Dedifferentiated amniotic fluid mesenchymal stem cell (primary cell): Measurements from ENCODE around the gene RAD51B.
"Not testable (repeated sequence)": the region's sequence is repeated elsewhere in the genome, so short reads cannot be mapped to it uniquely, and the experiment has no call there.

ENCODE experiments used
- DNase-seq: peaks from one replicate; pipeline ENCODE4 v3.0.0-alpha.2; 2016; ENCODE audit errors: extremely low spot score

The RAD51B gene

DNA sequence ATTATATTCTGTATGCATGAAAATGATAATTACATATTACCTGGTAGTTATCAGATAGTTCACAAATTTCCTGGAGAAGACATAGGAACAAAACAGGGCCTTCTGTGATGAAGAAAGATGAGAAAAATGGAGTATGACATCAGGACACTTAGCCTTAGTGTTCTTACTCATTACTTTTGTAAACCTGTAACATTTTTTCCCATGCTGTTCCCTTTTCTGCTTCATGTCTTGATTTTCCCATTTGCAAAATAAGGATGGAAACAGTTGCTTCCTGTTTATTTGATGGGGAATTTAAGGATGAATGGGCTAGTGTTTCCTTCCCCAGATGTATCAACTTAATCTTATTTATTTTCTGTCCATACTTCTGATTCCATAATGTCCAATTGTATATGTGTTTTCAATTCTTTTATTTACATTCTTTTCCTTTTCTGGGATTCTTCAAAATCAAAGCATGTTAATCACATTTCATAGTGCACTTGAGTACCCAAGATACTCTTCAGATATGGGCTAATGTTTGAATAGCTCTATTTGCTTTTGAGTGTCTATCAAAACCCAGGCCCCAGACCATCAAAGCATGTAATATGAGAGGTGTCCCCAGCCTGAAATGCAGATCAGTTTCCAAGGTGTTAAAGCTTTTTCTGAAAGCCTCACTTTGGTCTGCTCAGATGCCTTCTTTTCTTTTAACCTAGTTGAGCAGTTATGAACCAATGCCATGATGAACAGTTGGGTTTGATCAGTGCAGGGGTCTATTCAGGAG lies 260.5 kb downstream of the RAD51B start:
- DNase-seq: no peak

DNA sequence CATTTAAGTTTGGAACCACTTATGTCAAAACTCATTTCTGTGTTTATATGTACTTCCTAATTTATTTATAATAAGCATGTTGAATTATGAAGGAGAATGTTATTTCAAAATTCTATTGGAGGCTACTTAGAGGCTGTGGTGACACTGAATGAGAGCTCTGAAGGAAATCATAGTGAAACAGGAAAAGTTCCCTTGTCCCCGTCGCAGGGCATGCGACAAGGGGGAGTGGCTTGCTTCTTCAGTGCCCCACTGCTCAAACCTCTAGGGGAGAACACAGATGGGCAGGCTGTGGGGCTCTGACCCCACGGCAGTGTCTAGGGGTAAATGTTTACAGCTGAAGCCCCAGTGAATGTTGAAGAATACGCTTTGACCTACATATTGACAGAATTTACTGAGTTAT lies 261.9 kb downstream of the RAD51B start:
- DNase-seq: no peak

GRCh38 chr14:68082698-68083291 lies 263.2 kb downstream of the RAD51B start:
- no peak for DNase-seq

DNA sequence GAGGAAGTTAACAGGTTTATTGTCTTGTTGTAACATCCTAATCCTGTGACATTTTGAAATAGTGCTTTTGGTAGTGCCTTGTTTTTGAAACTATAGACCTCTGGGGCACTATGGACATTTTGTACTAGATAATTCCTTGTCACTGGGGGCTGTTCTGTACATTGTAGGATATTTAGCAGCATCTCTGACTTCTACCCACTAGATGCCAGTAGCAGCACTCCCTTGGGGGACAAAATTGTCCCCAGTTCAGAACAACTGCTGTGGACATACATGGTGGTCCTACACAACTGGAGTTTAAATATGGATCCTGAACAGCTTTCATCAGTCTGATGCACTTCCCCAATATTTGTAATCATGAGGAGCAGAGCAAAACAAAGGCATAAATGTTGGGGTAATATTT lies 264.7 kb downstream of the RAD51B start:
- no peak for DNase-seq

DNA sequence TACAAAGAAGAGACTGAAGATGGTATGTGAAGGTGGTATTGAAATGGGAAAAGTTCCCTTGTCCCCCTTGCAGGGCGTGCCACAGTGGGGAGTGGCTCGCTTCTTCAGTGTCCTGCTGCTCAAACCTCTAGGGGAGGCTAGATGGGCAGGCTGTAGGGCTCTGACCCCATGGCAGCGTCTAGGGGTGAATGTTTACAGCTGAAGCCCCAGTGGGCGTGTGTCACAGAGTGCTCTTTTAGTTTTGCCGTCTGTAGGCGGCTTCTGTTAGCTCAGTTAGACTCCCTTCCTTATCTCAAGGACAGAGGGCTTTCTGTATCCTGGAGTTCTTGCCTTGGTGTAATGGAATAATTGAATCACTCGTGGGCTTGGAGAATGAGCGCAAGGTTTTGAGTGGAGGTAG lies 266.2 kb downstream of the RAD51B start:
- DNase-seq: no peak

DNA sequence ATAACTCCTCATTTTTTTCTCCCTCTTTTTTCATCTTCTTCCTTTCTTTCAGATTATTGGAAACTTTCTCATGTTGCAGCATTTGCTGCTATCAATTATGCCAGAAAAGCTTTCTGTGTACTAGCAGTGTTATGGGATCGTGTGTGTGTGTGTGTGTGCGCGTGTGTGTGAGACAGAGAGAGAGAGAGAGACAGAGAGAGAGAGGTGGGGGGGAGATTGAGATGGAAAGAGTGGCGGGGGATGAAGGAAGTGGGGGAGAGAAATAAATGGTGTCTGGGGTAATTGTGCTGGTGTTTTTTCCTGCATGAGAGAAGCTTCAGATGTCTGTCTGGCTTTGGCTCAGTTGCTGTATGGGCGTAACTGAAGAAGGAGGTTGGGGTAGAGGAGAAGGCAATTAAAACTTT lies 268.9 kb downstream of the RAD51B start:
- DNase-seq: no peak

DNA sequence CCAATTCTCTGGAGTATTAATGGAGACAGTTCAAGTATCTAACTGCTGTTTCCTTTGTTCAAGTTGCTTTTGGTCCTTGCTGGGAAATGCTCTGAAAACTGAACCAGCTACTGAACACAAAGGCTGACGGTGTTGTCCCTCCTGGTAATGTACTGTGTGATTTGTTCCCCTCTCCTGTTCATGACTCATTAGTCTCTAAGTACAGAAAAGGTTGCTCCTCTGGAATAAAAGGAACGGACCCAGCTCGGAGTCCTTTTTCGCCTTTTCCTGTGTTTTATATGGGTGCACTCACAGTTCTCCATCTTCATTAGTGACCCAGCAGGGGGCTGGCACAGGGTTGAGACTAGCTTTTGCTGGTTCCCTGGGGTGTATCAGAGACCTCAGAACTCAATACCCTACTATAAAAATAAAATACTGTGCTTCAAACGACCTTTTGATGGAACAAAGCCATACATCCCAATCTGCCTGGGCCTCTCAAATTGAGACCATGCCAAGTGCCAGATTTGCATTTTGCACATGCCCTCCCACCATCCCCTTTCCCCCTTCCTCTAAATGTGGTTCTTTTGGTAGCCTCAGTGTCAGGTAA lies 269.7 kb downstream of the RAD51B start:
- no peak for DNase-seq

DNA sequence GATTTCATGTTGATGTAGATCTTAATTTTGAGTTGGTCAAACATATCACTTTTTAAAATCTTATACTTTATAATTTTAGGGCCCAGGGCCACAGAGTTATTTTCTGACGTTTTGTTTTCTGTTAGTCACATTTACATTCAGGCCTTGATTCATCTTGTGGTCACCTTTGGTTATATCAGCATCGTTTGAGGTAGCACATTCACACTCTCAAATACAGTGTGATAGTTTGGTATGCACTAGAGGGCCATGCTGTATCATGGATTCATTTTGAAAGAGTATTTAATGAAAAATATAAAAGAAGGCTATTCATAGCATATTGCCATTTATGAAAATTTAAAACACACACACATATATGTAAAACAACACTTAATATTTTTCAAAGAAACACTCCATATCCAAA lies 274.6 kb downstream of the RAD51B start:
- no peak for DNase-seq

GRCh38 chr14:68094752-68095151 lies 275.2 kb downstream of the RAD51B start:
- no peak for DNase-seq

DNA sequence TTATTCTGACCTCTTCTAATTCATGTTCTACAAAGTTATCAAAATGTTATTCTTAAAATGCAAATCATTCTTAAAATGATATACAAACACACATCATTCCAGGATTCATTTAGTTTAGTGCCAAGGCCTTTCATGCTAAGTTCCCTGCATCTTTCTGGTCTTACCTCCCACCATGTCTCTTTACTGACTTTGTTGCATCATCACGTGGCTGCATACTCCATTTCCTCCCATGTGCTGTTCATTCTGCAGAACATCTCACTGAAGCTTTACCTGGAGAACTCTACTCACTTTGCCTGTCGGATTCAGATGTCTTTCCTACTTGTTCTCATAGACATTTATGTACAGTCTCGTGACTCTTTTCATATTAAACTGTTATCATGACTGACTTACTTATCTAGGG lies 278.1 kb downstream of the RAD51B start:
- no peak for DNase-seq

GRCh38 chr14:68098834-68099233 lies 279.3 kb downstream of the RAD51B start:
- no peak for DNase-seq

GRCh38 chr14:68099495-68100045 lies 280.0 kb downstream of the RAD51B start:
- DNase-seq: no peak

DNA sequence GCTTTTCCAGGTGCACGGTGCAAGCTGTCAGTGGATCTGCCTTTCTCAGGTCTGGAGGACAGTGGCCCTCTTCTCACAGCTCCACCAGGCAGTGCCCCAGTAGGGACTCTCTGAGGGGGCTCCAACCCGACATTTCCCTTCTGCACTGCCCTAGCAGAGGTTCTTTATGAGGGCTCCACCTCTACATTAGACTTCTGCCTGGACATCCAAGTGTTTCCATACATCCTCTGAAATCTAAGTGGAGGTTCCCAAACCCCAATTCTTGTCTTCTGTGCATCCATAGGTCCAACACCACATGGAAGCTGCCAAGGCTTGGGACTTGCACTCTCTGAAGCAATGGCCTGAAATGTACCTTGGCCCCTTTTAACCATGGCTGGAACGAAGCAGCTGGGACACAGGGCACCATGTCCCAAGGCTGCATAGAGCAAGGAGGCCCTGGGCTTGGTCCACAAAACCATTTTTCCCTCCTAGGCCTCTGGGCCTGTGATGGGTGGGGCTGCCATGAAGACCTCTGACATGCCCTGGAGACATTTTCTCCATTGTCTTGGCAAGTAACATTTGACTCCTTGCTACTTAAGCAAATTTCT lies 282.2 kb downstream of the RAD51B start:
- not testable (repeated sequence) for DNase-seq

DNA sequence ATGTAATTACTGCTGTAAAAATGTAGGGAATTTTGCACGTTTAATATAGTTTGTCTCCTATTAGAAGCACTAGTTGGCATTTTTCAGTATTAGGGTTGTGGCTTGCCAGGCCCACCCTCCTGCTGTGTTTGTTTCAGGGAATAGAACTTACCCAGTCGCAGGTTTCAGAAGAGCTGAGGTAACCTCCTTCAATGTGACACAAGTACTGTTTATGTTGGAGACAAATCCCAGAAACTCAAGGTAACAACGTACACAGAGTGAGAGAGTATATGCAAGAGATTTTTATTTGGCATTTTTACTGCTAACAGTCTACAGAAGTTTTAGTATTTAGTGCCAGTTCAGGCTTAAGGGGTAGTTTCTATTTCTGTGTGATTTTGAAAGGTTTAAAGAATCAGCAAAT lies 284.3 kb downstream of the RAD51B start:
- DNase-seq: no peak

DNA sequence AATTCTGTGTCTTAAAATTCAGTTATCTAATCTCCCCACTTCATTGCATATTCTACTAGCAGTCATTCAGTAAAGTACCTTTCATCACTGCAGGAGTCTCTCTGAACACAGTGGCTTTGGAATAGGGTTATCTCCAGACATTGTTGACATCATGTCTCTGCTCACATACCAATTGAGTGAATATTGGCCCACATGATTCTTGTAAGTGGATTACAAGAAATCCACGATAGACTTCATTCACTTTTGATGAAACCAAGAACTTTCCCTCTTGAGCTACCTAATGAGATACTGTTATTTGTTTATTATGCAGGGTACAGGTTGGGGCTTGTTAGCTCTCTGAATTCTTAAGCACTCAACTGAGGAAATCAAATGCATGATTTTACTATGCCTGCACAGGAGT lies 284.9 kb downstream of the RAD51B start:
- peak; percentile 31 for DNase-seq

GRCh38 chr14:68105816-68106215 lies 286.2 kb downstream of the RAD51B start:
- no peak for DNase-seq

GRCh38 chr14:68106456-68106855 lies 286.9 kb downstream of the RAD51B start:
- no peak for DNase-seq

GRCh38 chr14:68106905-68107304 lies 287.3 kb downstream of the RAD51B start:
- no peak for DNase-seq

GRCh38 chr14:68109132-68109900 lies 289.7 kb downstream of the RAD51B start:
- DNase-seq: peak; percentile 20

- no peak for DNase-seq
Observed at GRCh38 chr14:68111097-68111852, 291.7 kb downstream of the RAD51B start.

- DNase-seq: no peak
Observed at GRCh38 chr14:68111853-68112270, 292.3 kb downstream of the RAD51B start.
